GM21619 (cell line): Measurements from ENCODE around the gene PDE9A.
"Not testable (repeated sequence)": the region's sequence is repeated elsewhere in the genome, so short reads cannot be mapped to it uniquely, and the experiment has no call there.

Source experiments
- ATAC-seq: cut with Tn5 transposase; IDR thresholded peaks from one replicate; pipeline ENCODE4 v1.9.1; 2021; ENCODE audit not compliant: unreplicated experiment

Gene PDE9A

DNA sequence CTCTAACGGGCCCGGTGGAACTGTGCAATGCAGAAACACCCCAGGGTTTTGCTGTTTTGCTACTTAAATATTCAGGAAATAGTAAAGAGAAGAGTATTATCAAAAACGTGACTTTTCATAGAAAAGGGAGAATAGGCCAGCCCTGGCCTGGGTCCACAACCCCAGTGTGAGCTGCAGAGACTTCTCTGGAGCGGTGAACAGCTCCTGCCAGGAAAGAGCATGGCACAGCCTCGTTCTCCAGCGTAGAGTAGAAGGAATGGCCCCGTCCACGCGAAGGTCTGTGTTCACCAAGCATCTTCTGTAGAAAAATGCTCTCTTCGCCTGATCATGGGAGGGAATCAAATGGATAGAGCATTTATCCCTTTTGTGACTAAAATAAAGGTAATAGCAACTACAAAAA, 51.4 kb downstream of the PDE9A start:
- no peak for ATAC-seq

DNA sequence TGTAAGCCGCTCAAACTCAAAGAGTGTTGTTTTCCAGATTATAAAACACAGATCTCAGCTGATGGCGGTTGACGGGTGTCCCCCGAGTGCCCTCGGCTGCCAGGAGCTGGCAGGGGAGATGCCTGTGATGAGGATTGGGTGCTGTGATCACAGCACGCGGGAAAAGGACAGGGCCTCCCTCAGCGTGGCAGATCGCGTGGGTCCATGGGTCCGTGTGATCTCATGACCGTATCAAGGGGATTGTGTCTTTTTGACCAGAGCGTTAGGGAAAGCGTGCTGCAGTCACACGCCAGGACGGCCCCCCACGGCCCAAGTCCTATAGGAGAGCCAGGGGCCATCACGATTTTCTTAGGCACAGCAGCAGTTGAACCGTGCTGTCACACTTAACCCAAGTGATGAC, 51.9 kb downstream of the PDE9A start:
- ATAC-seq = no peak

DNA sequence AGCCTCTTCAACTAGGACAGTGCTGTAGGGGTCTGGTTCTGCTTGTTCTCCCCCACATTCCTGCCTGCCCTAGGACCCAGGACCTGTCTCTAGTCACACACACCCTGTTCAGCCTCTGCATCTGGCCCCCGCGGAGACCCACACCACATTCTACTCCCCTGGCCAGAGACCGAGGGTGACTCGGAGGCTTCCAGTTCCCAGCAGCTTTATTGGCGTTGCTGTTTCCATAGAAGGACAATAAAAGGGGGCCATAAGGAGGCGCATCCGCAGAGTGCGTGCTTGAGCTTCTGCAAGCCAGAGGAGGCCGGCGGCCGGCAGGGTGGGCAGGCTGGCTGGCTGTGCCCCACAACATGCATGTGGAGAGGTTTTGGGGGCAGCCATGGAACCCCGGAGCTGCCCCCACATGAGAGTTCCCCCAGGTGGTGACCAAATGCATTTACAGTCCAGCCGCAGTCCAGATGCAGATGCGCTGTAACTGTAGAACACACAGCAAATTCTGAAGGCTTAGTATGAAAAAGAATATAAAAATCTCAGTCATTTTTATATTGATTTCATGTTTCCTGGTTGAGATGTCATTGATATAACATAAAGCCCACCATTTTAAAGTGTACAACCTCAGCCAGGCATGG, 52.4 kb downstream of the PDE9A start:
- ATAC-seq = no peak

DNA sequence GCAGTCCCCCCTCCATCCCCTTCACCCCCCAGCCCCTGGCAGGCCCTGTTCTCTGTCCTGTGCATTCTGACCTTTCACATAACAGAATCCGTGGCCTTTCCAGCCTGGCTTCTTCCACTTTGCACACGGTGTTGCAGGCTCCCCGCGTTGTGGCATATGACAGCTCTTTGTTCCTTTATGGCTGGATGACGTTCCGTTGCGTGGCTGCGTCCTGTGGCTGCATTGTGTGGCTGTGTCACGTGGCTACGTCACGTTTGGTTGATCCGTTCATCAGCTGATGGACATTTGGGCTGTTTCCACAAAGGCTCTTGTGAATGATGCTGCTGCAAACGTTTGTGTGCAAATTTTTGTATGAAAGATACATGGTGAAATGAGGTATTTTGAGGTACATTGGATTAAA, 53.3 kb downstream of the PDE9A start:
- ATAC-seq = no peak

DNA sequence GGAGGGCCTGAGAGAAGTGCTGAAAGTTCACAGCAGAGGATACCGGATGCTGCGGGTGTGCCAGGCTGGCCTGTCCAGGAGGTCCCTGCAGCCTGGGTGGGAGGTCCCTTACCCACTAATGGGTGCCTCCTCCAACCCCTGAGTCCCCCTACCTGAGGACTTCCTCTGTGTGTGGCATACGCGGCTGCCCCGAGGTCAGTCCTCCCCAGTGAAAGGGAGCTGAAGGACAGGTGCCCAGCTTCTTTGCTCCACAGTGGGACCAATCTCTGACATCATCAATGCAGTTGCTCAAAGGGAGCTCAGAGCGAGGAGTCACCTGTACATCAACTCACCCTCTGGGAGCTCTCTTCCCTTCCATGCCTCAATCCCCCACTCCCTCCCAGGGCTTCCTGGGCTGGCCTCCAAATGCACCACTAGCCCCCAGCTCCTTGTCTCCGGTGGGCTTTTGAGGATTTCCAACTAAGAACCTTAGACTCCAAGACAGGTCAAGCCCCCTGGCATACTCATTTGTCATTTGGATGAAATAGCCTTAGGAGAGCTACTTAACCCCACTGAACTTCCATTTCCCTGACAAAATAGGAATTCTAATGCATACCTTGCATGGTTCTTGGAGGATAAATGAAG, 53.9 kb downstream of the PDE9A start:
- ATAC-seq = no peak

DNA sequence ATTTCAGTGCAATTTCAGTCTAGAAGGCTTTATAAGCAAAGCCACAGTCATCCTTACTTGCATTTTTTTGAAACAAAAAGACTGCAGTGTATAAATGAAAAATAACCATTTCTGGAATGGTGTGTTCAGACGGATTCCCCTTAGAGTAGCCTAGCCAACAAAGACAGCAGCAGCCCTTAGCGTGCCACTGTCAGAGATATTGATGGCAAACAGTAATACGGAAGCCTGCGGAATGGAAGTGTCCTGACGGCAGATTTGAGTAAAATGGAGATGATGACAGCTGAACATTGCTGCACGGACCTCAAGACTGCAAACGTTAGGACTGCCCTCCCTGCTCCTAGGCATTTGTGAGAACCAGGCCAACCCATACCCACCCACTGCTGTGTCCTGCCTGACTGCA, 54.7 kb downstream of the PDE9A start:
- no peak for ATAC-seq

DNA sequence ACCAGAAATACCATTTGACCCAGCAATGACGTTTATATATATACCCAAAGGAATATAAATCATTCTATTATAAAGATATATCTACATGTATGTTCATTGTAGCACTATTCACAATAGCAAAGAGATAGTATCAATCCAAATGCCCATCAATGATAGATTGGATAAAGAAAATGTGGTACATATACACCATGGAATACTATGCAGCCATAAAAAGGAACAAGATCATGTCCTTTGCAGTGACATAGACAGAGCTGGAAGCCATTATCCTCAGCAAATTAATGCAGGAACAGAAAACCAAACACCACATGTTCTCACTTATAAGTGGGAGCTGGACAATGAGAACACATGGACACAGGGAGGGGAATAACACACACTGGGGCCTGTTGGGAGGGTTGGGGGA, 55.5 kb downstream of the PDE9A start:
- ATAC-seq = not testable (repeated sequence)

DNA sequence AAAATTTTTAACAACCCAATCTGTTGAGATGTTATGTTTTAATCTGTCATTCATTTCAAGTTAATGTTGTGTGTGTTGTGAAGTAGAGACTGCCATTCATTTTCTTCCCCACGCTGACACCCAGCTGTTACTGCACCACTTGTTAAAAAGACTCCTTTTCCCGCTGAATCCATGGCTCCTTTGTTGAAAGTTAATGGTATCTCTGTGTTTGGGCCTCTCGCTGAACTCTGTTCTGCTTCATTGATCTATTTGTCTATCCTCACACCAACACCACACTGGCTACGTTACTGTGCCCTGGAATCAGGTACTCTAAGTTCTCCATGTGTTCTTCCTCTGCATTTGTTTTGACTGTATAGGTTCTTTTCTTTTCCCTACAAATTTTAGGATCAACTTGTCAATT, 58.2 kb downstream of the PDE9A start:
- no peak for ATAC-seq

DNA sequence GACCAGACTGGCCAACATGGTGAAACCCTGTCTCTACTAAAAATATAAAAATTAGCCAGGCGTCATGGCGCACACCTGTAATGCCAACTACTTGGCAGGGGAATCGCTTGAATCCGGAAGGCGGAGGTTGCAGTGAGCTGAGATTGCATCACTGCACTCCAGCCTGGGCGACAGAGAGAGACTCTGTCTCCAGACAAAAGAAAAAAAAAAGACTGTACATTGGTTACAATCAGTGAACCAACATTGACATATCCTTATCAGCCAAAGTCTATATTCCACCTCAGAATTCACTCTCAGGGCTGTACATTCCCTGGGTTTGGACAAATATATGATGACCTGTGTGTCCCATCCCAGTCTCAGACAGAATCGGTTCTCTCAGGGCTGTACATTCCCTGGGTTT, 62.0 kb downstream of the PDE9A start:
- not testable (repeated sequence) for ATAC-seq

DNA sequence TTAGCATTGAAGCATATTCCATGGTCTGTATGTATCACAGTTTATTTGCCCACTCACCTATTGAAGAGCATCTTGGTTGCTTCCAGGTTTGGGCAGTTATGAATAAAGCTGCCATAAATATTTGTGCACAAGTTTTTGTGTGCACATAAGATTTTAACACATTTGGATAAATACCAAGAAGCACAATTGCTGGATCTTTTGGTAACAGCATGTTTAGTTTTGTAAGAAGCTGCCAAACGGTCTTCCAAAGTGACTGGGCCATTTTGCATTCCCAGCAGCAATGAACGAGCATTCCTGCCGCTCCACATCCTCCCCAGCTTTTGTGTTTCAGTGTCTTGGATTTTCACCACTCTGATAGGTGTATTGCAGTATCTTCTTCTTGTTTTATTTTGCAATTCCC, 62.7 kb downstream of the PDE9A start:
- ATAC-seq = no peak

DNA sequence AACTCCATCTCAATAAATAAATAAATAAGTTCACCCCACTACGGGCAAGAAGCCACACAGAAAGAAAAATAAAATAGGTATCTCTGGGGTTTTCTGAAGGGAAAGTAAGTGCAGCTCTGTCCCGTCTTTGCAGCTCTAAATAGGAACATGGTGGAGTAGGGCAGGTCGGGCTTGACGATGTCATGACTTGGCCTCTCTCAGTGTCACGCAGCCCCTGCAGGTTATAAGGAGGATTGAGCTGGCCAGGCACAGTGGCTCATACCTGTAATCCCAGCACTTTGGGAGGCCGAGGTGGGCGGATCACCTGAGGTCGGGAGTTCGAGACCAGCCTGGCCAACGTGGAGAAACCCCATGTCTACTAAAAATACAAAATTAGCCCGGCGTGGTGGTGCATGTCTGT, 67.1 kb downstream of the PDE9A start:
- not testable (repeated sequence) for ATAC-seq

DNA sequence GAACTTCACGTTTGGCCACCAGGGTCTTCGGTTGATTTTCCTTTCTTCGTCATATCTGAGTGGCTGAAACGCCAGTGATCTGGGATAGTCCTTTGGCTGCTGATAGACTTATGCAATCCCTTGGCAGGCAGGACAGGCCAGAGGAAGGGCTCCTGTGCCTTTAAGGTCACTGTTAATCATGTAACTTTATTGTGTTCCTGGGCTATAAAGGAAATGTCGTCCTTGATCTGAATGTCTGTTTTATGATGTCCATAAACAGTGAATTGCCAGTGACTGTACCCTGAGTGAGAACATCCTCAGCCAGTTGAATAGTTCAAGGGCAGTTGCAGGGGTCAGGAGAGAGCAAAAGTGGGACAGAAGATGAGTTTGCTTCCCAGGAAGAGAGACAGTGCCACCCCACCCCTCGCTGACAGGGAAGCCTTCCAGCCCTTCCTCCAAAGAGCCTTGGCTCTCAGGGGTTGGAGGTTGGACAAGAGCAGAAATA, 68.0 kb downstream of the PDE9A start:
- no peak for ATAC-seq

DNA sequence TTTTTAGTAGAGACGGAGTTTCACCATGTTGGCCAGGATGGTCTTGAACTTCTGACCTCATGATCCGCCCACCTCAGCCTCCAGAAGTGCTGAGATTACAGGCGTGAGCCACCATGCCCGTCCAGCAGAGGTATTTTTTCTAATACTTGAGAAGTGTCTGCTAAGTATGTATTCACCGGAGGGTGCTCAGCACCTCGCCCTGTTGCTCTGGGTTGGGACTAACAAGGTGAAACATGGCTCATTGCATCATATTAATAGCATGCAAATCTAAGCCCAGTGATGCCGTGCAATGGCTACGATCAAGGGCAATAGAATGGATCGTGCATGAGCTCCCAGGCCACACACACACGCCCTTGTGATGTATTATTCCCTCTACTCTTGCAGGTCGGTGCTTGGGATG, 68.7 kb downstream of the PDE9A start:
- no peak for ATAC-seq

DNA sequence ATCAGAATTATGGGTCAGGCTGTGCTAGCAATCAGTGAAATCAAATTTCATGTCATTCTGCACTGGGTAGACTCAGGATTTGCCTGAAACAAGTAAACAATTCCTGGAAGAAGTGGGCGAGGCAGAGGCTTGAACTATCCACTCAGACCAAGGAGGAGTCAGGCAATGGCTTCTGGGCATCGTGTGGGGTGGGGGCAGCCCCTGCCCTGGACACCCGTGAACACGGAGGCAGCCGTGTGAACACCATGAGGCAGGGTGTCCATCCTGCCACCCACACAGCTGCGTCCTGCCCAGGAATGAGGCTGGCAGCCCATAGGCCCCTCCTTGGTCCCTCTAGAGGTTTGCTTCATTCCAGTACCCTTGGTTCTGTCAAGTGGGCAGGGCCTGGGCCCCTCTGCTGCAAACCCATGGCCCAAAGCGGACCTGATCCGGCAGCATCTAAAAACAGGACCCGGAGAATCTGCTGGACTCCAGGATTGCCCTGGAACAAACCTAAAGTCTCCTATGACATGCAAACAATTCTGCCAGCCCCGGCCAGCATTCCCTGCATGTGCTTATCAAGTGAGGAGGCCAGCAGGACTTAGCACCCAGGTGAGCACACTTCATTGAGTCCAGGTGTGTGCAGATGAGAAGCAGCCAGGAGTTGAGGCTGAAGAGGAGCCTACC, 69.5 kb downstream of the PDE9A start:
- no peak for ATAC-seq

DNA sequence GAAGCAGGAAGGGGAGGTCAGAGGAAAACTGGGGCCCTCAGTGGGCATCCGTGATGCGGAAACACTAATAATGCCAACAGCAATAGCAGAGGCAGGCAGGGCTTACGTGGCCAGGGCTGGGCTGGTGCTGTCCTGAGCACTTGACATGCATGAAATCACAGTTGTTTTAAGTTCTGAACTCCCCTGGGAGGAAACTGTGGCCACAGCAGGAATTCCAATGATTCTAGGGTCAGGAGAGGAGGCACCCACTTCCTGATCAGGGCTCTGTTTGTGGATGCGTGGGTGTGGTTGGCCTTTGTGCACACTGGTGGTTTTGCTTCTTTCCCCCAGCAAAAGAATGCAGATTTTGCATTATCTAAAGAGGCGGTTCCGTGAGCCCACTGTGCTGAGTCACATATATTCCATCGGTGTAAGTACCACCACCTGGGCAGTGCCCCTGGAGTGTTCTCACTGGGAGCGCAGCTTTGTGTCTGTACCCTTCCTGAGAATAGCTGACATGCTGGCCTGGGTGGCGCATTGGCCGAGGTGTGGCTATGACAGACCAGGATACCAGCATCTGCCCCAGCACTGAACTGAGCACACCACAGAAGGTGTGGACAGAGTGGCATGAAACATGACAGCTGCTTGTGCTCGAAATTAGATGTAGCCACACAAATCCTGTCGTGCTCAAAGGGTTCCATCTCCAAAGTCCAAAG, 71.0 kb downstream of the PDE9A start:
- no peak for ATAC-seq

DNA sequence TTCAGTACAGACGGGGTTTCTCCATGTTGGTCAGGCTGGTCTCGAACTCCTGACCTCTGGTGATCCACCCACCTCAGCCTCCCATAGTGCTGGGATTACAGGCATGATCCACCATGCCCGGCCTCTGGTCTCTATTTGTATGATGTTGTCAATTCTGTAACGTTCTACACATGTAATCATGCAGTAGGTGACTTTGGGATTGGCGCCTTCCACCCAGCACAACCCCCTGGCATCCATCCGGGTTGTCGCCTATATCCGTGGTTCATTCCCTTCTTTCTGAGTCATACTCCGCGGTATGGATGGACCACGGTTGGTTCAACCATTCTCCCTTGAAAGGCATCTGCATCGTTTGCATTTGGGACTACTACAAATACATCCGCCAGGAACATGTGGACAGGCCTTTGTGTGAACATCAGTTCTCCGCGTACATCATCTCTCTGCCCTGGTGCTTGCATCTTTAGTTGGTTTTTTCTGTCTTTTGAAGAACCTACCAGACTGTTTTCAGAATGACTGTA, 72.1 kb downstream of the PDE9A start:
- ATAC-seq = no peak

DNA sequence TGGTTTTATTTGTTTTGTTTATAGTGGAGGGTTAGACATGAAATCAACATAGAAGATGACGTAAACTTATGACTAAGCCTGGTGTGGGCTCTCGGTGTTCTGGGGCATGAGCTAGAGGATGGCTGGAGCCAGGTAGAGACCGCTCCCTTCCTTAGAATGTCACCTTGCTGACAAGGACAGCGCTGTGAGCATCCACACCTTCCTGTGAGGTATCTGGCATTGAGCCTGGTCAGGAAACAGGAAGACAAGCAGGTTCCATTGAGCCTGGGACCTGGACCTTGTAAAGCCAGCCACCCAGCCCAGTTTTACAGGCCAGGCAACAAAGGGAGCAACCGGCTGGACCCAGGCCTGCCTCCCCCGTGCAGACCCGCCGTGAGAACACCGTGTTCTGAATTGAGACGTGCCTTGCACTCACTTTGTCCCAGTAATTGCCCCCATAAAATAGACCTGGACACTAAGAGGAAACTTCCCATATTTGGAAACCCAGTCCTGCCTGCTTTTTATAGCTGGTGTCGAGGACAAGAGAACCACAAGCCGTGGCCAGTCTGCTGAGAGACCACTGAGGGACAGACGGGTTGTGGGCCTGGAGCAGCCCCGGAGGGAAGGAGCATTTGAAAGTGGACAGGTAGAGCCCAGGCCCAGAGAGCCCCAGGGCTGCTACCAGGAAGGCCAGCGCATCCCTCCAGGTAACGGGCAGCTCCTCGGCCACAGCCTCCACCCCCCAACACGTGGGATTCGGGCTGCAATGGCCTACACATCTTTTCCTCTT, 78.0 kb downstream of the PDE9A start:
- ATAC-seq = no peak

DNA sequence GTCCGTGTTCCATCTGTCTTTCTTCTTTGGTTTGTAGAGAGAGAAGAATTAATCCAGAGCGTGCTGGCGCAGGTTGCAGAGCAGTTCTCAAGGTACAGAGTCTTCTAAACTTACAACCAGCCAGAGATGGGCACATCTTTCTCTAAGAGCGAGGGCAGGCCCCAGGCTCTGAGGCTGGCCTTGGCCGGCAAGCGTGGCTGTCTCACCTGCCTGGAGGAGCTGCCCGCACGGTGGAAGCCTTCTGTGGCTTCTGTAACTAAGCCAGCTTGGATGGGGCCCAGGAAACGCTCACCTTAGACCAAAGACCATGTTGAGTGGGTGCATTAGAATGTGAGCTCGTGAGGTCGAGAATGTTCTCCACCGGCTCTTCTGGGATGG, 78.6 kb downstream of the PDE9A start:
- no peak for ATAC-seq

DNA sequence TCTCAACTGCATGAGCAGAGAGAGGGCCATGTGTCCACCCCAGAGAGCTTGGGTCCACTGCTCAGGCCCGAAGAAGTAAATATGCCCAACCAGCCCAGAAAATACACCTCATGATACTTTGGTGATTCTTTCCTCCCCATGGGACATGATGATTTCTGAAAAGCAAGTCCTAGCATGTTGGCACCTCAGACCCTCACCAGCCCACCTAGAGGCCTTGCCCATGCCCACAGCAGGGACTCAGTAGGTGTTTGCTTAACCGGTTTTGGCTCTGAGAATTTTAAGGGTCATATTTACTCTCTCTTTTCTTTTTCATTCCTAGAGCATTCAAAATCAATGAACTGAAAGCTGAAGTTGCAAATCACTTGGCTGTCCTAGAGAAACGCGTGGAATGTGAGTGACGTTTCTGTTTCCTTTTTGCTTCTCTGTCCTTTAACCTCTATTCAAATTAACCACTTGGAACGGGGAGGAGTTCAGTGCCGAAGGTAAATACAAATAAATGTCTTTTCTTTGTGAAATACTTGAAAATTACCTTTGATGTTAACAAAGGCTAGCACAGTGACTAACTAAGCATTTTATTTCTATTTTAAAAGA, 79.7 kb downstream of the PDE9A start:
- ATAC-seq = no peak

DNA sequence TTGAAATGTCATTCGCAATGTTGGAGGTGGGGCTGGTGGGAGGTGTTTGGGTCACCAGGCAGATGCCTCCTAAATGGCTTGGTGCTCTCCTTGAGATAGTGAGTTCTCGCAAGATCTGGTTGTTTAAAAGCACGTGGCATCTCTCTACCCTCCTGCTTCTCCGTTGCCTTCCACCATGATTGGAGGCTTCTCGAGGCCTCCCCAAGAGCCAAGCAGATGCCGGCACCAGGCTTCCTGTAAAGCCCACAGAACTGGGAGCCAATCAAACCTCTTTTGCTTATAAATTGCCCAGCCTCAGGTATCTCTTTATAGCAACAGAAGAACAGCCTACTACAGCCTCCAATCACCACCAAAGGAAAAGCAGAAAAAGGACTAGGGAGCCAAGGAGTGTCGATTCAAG, 80.5 kb downstream of the PDE9A start:
- no peak for ATAC-seq
